GM12878 (cell line): ENCODE data around the gene SHPK. TPM values are rescaled to one million over a fixed set of nuclear protein-coding genes. Genes with fewer than 3 reads are reported as not detected.

Experiments used
- ETV6 ChIP-seq, 2 experiments: fragments of 450-650 bp in 1 of 2; IDR thresholded peaks in 1 of 2; conservative IDR thresholded peaks in 1 of 2; 2 replicates each; pipeline ENCODE4 v1.6.1; 2014; ENCODE audit warnings: antibody characterized with exemption in 1 of 2, borderline replicate concordance in 1 of 2, low read depth in 1 of 2, mild to moderate bottlenecking in 1 of 2, moderate library complexity in 1 of 2
- IRF5 ChIP-seq: fragments of 450-650 bp; IDR thresholded peaks from 2 replicates; pipeline ENCODE4 v1.6.1; 2017; ENCODE audit warnings: borderline replicate concordance
- NFYB ChIP-seq: IDR thresholded peaks from 2 replicates; pipeline ENCODE4 v1.6.1; 2011; ENCODE audit warnings: low read depth, mild to moderate bottlenecking, low read length, improper control_type of control experiment, moderate library complexity; ENCODE audit not compliant: insufficient read depth
- TCF7 ChIP-seq: IDR thresholded peaks from 2 replicates; pipeline ENCODE4 v1.6.1; 2014; ENCODE audit warnings: antibody characterized with exemption, borderline replicate concordance
- polyA plus RNA-seq, 11 experiments: library from polyadenylated mRNA; depleted of rRNA in 4 of 11; unstranded in 6 of 11; stranded (reverse) in 5 of 11; fragments of >200 nt; fragmentation: Nextera tagmentation in 4 of 11; fragmentation: Illumina TruSeq in 1 of 11; extraction: Ambion mirVana in 4 of 11; extraction: Trizol in 1 of 11; gene quantifications; 1 replicate in 1 of 11; 2 replicates in 10 of 11; pipeline versions ENCODE4 v1.2.1 to v1.2.3, GENCODE V29; 2011 to 2016; ENCODE audit warnings: inconsistent platforms in 2 of 11, missing spikeins in 2 of 11, low read depth in 1 of 11
- total RNA-seq, 4 experiments: library from RNA; depleted of rRNA in 3 of 4; stranded (reverse); fragments of >200 nt in 3 of 4; fragmentation: Illumina TruSeq in 1 of 4; extraction: Trizol in 1 of 4; gene quantifications; 2 replicates each; pipeline versions ENCODE4 v1.2.1 to v1.2.3, GENCODE V29; 2013 to 2021
- TF ChIP-seq, protein P1 (sequence below): fragments of 450-650 bp; formaldehyde crosslinking; IDR thresholded peaks from 2 replicates; pipeline ENCODE4 v1.4.0; 2020; ENCODE audit warnings: mild to moderate bottlenecking, moderate library complexity

SHPK gene
- total and polyA plus RNA-seq, 10 of the 15 experiments (the other 5 are each of a cell fraction or from before 2014, with no cell fraction given), result 1.7 to 16.6 (median 12.9) TPM

GRCh38 chr17:3603870-3604259 lies 32.2 kb downstream of the SHPK start (continued):
- TF ChIP-seq IRF5 (no peak), ETV6 (conservative IDR thresholded peaks at IDR 0.05 in 1 of 2, IDR thresholded peaks at IDR 0.05 in 1 of 2; ENCODE audit: borderline replicate concordance in 1 of 2, low read depth in 1 of 2) (no peak), TCF7 (no peak), NFYB (no peak)
- TF ChIP-seq, protein P1, sequence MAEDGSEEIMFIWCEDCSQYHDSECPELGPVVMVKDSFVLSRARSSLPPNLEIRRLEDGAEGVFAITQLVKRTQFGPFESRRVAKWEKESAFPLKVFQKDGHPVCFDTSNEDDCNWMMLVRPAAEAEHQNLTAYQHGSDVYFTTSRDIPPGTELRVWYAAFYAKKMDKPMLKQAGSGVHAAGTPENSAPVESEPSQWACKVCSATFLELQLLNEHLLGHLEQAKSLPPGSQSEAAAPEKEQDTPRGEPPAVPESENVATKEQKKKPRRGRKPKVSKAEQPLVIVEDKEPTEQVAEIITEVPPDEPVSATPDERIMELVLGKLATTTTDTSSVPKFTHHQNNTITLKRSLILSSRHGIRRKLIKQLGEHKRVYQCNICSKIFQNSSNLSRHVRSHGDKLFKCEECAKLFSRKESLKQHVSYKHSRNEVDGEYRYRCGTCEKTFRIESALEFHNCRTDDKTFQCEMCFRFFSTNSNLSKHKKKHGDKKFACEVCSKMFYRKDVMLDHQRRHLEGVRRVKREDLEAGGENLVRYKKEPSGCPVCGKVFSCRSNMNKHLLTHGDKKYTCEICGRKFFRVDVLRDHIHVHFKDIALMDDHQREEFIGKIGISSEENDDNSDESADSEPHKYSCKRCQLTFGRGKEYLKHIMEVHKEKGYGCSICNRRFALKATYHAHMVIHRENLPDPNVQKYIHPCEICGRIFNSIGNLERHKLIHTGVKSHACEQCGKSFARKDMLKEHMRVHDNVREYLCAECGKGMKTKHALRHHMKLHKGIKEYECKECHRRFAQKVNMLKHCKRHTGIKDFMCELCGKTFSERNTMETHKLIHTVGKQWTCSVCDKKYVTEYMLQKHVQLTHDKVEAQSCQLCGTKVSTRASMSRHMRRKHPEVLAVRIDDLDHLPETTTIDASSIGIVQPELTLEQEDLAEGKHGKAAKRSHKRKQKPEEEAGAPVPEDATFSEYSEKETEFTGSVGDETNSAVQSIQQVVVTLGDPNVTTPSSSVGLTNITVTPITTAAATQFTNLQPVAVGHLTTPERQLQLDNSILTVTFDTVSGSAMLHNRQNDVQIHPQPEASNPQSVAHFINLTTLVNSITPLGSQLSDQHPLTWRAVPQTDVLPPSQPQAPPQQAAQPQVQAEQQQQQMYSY (CRISPR knock-in tag), result no peak
